ENCODE data around the gene EOMES.

The EOMES gene

GRCh38 chr3:27678234-27678633, 43.9 kb downstream of the EOMES start:
- DNase-seq, result no peak

GRCh38 chr3:27677565-27677964, 44.6 kb downstream of the EOMES start:
- DNase-seq, result no peak

- no peak for DNase-seq
Measured at GRCh38 chr3:27675287-27675686, 46.8 kb downstream of the EOMES start.

GRCh38 chr3:27673701-27674100, 48.4 kb downstream of the EOMES start:
- no peak for DNase-seq

- no peak for DNase-seq
Measured at GRCh38 chr3:27671101-27671500, 51.0 kb downstream of the EOMES start.

- DNase-seq, result no peak
Measured at GRCh38 chr3:27670619-27671018, 51.5 kb downstream of the EOMES start.

- DNase-seq, result no peak
Measured at GRCh38 chr3:27669591-27669990, 52.5 kb downstream of the EOMES start.

GRCh38 chr3:27667751-27668150, 54.4 kb downstream of the EOMES start:
- no peak for DNase-seq

- no peak for DNase-seq
Measured at GRCh38 chr3:27666708-27667107, 55.4 kb downstream of the EOMES start.

GRCh38 chr3:27666272-27666671, 55.9 kb downstream of the EOMES start:
- DNase-seq, result no peak
